Measurements from ENCODE around the gene MT1F.
"Not testable (repeated sequence)": the region's sequence is repeated elsewhere in the genome, so short reads cannot be mapped to it uniquely, and the experiment has no call there.

Gene MT1F

GRCh38 chr16:56672761-56673536 lies 15.2 kb downstream of the MT1F start:
- DNase-seq (ENCODE audit: low read depth), result no peak

DNA sequence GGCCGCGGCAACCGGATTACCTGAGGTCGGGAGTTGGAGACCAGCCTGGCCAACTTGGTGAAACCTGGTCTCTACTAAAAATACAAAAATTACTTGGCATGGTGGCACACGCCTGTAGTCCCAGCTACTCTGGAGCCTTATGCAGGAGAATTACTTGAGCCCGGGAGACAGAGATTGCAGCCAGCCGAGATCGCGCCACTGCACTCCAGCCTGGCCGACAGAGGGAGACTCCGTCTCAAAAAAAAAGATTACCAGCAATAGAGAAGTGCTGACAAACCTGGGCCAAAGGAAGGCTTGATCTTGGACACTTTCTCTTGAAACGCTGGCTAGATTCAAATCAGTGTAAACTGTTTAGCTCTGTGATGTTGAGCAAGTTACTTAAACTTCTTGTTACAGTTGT lies 16.2 kb downstream of the MT1F start:
- no peak for DNase-seq (ENCODE audit: low read depth)

GRCh38 chr16:56674570-56674969 lies 16.8 kb downstream of the MT1F start:
- not testable (repeated sequence) for DNase-seq (ENCODE audit: low read depth)

- DNase-seq (ENCODE audit: low read depth), result peak; percentile 37
Measured at GRCh38 chr16:56675685-56676210, 18.0 kb downstream of the MT1F start.

- no peak for DNase-seq (ENCODE audit: low read depth)
Measured at GRCh38 chr16:56677474-56677873, 19.7 kb downstream of the MT1F start.

- DNase-seq (ENCODE audit: low read depth), result no peak
Measured at GRCh38 chr16:56679078-56679730, 21.4 kb downstream of the MT1F start.

GRCh38 chr16:56679818-56680217 lies 22.1 kb downstream of the MT1F start:
- no peak for DNase-seq (ENCODE audit: low read depth)

GRCh38 chr16:56681939-56682702 lies 24.4 kb downstream of the MT1F start, which contains the start of gene MT1X:
TSS of gene MT1X (plus strand) at chr16:56682470. CDS start at chr16:56682541, 71 bp downstream.
- peak; percentile 79 for DNase-seq (ENCODE audit: low read depth)

DNA sequence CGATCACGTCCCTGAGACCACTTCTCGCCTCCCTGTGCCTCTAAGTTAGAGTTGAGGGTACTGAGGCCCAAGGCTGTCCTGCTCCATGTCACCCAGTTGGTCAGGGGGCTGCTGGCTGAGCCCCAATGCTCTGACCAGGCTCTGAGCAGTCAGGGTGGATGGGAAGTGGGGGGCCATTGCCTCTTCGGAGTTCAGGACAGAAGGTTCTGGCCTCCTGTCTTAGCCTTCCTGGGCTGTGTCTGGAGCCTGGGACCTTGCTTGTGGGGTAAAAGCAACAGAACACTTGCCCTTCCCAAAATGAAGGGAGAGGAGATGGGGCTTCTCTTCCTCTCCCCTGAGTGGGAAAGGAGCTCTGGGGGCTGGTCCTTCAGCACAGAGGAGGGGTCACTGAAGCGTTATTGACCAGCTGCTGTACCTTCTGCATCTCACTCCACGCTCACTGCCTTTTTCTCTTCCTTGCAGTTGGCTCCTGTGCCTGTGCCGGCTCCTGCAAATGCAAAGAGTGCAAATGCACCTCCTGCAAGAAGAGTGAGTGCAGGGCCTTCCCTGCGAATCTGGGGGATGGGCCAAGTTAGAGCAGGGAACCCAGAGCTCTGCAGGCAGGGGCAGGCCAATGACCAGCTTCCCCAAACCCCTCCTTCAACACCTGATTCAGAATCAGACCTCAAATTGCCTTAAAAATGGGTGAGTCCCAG lies 25.1 kb downstream of the MT1F start:
- DNase-seq (ENCODE audit: low read depth), result no peak

GRCh38 chr16:56683424-56684172 lies 25.8 kb downstream of the MT1F start:
- DNase-seq (ENCODE audit: low read depth), result no peak

DNA sequence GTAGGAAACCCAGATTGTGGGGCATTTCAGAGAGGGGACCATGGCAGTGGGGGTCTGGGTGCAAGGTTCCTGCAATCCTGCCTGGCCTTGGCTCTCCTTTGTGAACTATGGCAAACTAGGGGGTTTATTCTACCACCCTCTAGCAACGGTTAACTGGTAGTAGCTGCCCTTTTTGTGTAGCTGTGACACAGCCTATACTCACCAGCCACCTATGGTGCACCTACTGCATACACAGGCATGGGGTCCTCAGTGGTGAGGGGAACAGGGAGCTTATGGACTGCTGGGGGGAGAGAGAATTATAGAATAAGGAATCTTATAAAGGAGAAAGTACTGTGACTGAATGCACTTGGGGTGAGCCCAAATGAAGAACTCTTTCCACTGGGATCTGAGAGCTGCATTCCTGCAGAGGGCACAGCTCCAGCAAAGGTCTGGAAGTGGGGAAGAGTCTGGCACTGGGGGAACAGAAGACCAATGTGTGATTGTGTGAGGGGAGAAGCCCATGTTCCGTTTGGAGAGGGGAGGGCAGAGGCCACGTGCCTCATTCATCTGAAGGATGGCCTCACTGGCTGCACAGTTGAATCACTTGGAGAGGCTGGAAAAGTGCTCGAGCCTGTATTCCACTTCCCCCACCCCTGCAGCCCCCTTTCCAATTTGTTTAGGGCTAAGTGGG lies 26.6 kb downstream of the MT1F start:
- no peak for DNase-seq (ENCODE audit: low read depth)

- no peak for DNase-seq (ENCODE audit: low read depth)
Measured at GRCh38 chr16:56684926-56685590, 27.3 kb downstream of the MT1F start.

- no peak for DNase-seq (ENCODE audit: low read depth)
Measured at GRCh38 chr16:56686758-56687157, 29.0 kb downstream of the MT1F start.

- no peak for DNase-seq (ENCODE audit: low read depth)
Measured at GRCh38 chr16:56688762-56689161, 31.0 kb downstream of the MT1F start.

DNA sequence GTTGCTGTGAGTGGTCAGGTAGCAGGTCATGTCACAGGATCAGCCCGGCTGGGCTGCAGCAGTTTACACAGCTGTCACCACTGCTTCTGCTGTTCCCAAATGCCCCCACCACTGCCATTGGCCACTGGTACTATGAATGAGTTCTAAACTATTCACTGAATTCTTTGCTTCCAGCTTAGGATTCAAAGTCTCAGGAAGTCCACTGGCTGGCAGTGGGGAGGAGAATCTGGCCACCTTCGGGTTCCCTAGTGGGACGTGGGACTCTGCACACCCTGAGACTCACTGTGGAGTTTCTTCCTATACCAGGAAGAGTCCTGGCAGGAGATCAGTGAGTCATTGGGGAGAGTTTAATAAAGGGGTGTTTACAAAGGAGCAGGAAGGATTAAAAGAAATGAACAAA lies 31.4 kb downstream of the MT1F start:
- no peak for DNase-seq (ENCODE audit: low read depth)

DNA sequence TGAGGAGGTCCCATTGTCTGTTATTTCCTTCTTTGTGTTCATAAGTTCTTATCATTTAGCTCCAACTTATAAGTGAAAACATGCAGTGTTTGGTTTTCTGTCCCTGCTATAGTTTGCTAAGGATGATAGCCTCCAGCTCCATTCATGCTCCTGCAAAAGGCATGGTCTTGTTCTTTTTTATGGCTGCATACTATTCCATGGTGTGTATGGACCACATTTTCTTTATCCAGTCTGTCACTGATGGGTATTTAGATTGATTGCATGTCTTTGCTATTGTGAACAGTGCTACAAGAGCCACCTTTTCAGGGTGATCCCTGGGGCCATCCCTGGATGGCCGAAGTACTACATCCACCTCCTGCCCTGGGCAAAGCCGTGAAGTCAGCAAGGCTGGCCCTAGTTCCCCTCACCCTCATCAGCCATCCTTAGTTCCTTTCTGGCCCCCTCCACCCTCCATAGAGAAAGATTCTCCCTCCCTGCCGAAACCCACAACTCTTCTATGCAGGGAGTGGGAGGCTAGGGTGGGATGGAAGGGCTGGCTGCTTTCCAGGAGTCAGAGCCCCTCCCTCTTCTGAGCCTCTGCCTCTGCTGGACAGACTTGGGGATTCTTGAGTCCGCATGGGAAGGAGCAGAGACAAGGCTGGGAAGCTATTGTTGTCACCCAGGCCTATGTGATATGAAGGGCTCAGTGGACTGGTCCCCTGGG lies 32.8 kb downstream of the MT1F start:
- DNase-seq (ENCODE audit: low read depth), result no peak

DNA sequence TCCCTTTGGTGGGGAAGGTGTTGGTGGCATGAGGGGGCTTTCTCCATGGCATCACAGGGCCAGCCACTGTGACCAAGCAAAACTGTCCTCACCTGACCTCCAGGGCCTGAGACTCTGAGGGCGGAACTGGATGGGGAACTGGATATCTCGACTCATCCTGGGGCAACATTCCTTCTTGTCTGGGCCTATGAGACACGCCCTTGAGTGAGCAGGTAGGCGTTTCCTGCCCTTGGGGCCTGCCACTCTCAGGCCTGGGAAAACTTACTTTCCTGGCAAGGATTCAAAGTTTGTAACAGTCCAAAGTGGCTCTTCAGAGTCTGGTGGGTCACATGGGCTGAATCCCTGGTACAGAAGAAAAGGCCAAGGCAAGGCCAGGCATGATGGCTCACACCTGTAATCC lies 34.1 kb downstream of the MT1F start:
- no peak for DNase-seq (ENCODE audit: low read depth)

GRCh38 chr16:56695246-56695645 lies 37.5 kb downstream of the MT1F start:
- no peak for DNase-seq (ENCODE audit: low read depth)

DNA sequence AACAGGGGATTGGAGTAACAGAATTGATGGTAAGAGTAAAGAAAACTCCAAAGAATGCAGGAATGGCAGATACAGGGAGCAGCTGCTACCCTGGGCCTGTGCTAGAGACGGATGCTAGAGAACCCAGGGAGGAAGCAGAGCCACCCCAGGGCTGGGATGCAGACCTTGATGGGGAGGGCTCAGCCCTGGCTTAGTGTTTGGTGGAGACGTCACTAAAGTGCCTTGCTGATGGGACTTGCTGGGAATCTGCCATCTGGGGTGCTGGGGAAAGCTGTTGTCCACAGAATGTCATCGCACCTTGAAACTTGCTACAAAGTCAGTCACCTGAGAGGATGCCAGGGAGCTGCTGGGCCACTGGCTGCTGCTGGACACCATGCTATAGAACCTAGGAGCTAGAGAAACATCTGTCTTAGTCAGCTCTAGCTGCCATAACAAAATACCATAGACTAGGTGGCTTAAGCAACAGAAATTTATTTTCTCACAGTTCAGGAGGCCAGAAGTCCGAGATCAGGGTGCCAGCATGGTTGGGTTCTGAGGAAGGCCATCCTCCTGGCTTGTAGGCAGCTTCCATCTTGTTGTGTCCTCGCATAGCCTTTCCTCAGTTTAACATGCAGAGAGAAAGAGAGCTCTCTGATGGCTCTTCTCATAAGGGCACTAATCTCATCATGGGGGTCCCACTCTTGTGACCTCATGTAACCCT lies 39.8 kb downstream of the MT1F start:
- DNase-seq (ENCODE audit: low read depth), result no peak

All from activated T-helper 9 cell treated with anti-CD3 and anti-CD28 coated beads, Interleukin-2, amount 50 U/mL, for 16 hours (primary cell).